HepG2 (cell line): ENCODE results near the gene TFF2. TPM values are rescaled to one million over a fixed set of nuclear protein-coding genes. Genes with fewer than 3 reads are reported as not detected.

Source experiments
- ATAC-seq: fragments of 200-7000 bp; cut with Tn5 transposase; 3 replicates; pipeline ENCODE4 v1.9.1; 2020; ENCODE audit warnings: mild to moderate bottlenecking, moderate library complexity
- BruUV-seq: library from RNA; stranded (reverse); fragments of 400-500 nt; replicated peaks from 2 replicates; lab custom pipeline; 2021; lab: Mats Ljungman, UMichigan
- CTCF ChIA-PET: fragments of 300-600 bp; formaldehyde crosslinking; extraction: SDS; loops from one replicate; lab custom pipeline; 2021; ENCODE audit warnings: low total read pairs, inconsistent platforms, low intra/inter-chr PET ratio; lab: Yijun Ruan, JAX
- POLR2A ChIA-PET: fragments of 350-600 bp; sonication (Branson Sonifier 250); formaldehyde crosslinking; loops from one replicate; lab custom pipeline; 2020; ENCODE audit warnings: antibody characterized with exemption, inconsistent platforms; lab: Yijun Ruan, JAX
- DNase-seq: peaks from one replicate; pipeline ENCODE4 v3.0.0-alpha.2; 2015; ENCODE audit warnings: low spot score
- FAIRE-seq: peaks from 3 replicates; lab custom pipeline; 2011; peaks lifted over from hg19 to GRCh38; lab: Jason Lieb, UNC
- H2AFZ ChIP-seq: one replicate; pipeline ENCODE4 v1.6.1; 2011; ENCODE audit warnings: low read length, inconsistent platforms
- H3K27ac ChIP-seq: fragments of 300-600 bp; 3 replicates; pipeline ENCODE4 v1.8.0; 2011; ENCODE audit warnings: mixed run types, mild to moderate bottlenecking, mixed read lengths, low read length, inconsistent platforms; ENCODE audit not compliant: insufficient read depth; ENCODE audit errors: extremely low read length
- H3K27me3 ChIP-seq, 2 experiments: fragments of 200-600 bp in 1 of 2; 2 replicates in 1 of 2; 3 replicates in 1 of 2; pipeline versions ENCODE4 v1.6.0 to v1.8.0; 2011; ENCODE audit warnings: low read length in 2 of 2, mild to moderate bottlenecking in 2 of 2, moderate library complexity in 2 of 2, inconsistent platforms in 1 of 2; ENCODE audit not compliant: insufficient read depth in 2 of 2, control insufficient read depth in 1 of 2
- H3K36me3 ChIP-seq, 2 experiments: fragments of 200-600 bp in 1 of 2; replicated peaks in 1 of 2; 2 replicates in 1 of 2; 3 replicates in 1 of 2; pipeline versions ENCODE4 v1.5.1 to v1.8.0; 2011; ENCODE audit warnings: low read length in 2 of 2, inconsistent platforms in 1 of 2; ENCODE audit not compliant: insufficient read depth in 2 of 2, control insufficient read depth in 1 of 2
- H3K4me1 ChIP-seq: 2 replicates; pipeline ENCODE4 v1.5.1; 2012; ENCODE audit warnings: low read length, inconsistent platforms; ENCODE audit not compliant: insufficient read depth
- H3K4me2 ChIP-seq: 2 replicates; pipeline ENCODE4 v1.6.0; 2011; ENCODE audit warnings: low read depth, low read length, inconsistent platforms
- H3K4me3 ChIP-seq, 3 experiments: fragments of 200-600 bp in 1 of 3; sonication (generic), shearing (Covaris generic) in 1 of 3; replicated peaks in 1 of 3; 2 replicates each; pipeline ENCODE4 v1.5.1; 2011 to 2016; ENCODE audit warnings: low read length in 3 of 3, inconsistent platforms in 2 of 3, low read depth in 2 of 3, mild to moderate bottlenecking in 2 of 3, control low read depth in 1 of 3, mixed read lengths in 1 of 3; ENCODE audit not compliant: insufficient read depth in 1 of 3
- H3K79me2 ChIP-seq: one replicate; pipeline ENCODE4 v1.6.1; 2011; ENCODE audit warnings: low read length, inconsistent platforms; ENCODE audit not compliant: insufficient read depth
- H3K9ac ChIP-seq: 2 replicates; pipeline ENCODE4 v1.6.0; 2011; ENCODE audit warnings: mild to moderate bottlenecking, low read depth, low read length, inconsistent platforms; ENCODE audit not compliant: insufficient read depth
- H3K9me3 ChIP-seq: 2 replicates; pipeline ENCODE4 v1.5.1; 2012; ENCODE audit warnings: mild to moderate bottlenecking, low read length
- H4K20me1 ChIP-seq: 2 replicates; pipeline ENCODE4 v1.6.0; 2011; ENCODE audit warnings: inconsistent platforms, mild to moderate bottlenecking, low read length, moderate library complexity; ENCODE audit not compliant: insufficient read depth
- AGO2 ChIP-seq: fragments of 200-400 bp; formaldehyde crosslinking; optimal IDR thresholded peaks from 2 replicates; pipeline ENCODE3; 2017; ENCODE audit warnings: mild to moderate bottlenecking, low read depth, low read length, moderate library complexity
- MIER3 ChIP-seq: IDR thresholded peaks from 2 replicates; pipeline ENCODE4 v1.6.1; 2016; ENCODE audit warnings: missing compliant biosample characterization, borderline replicate concordance
- NBN ChIP-seq: fragments of 450-650 bp; conservative IDR thresholded peaks from 2 replicates; pipeline ENCODE4 v1.6.1; 2017
- SYNCRIP ChIP-seq: fragments of 200-400 bp; formaldehyde crosslinking; IDR thresholded peaks from 2 replicates; pipeline ENCODE4 v1.6.1; 2018; ENCODE audit warnings: mild to moderate bottlenecking, low read depth, low read length; ENCODE audit not compliant: insufficient read depth
- ZFP82 ChIP-seq: sonication (generic); formaldehyde crosslinking; IDR thresholded peaks from 2 replicates; pipeline ENCODE4 v1.5.1; 2020; ENCODE audit warnings: mild to moderate bottlenecking, missing genetic modification reagents, borderline replicate concordance
- ZNF264 ChIP-seq: sonication (generic); formaldehyde crosslinking; IDR thresholded peaks from 2 replicates; pipeline ENCODE4 v1.4.0; 2020; ENCODE audit warnings: missing genetic modification reagents
- WGBS: methylation state at CpG from one replicate; pipeline ENCODE4 v1.1.6; 2017; ENCODE audit warnings: low lambda C conversion rate; 5-methylcytosine and 5-hydroxymethylcytosine counted together
- in situ Hi-C: cut with HindIII; loops from 2 replicates; pipeline ENCODE4 v1.10.0; 2017; ENCODE audit warnings: low pct_unique_long_range_greater_than_20kb; ENCODE audit not compliant: extremely low pct_ligation_motif_present
- intact Hi-C: fragments of 100-400 bp; cut with micrococcal nuclease; formaldehyde crosslinking; loops from one replicate; pipeline ENCODE4 v1.10.0; 2022; ENCODE audit not compliant: unreplicated experiment
- polyA plus RNA-seq, 8 experiments: library from polyadenylated mRNA; depleted of rRNA in 3 of 8; stranded (reverse) in 7 of 8; unstranded in 1 of 8; fragments of >200 nt; fragmentation: Illumina TruSeq in 4 of 8; extraction: Trizol in 4 of 8; gene quantifications; 2 replicates each; pipeline versions ENCODE4 v1.2.1 to v1.2.3, GENCODE V29; 2011 to 2016; ENCODE audit warnings: low read depth in 4 of 8, missing spikeins in 1 of 8, mixed read lengths in 1 of 8; ENCODE audit not compliant: insufficient read depth in 1 of 8
- total RNA-seq, 5 experiments: library from RNA; depleted of rRNA; stranded (reverse); fragments of >200 nt; fragmentation: Illumina TruSeq; extraction: Trizol; gene quantifications; 2 replicates each; pipeline ENCODE4 v1.2.3, GENCODE V29; 2016; ENCODE audit warnings: low read depth in 1 of 5
- TF ChIP-seq, protein P1 (sequence below): sonication (generic); formaldehyde crosslinking; IDR thresholded peaks from 2 replicates; pipeline ENCODE4 v1.4.0; 2020; ENCODE audit warnings: low read depth, mild to moderate bottlenecking, missing genetic modification reagents
- TF ChIP-seq, protein P2 (sequence below): sonication (generic); formaldehyde crosslinking; IDR thresholded peaks from 2 replicates; pipeline ENCODE4 v1.5.1; 2020; ENCODE audit warnings: missing genetic modification reagents, mild to moderate bottlenecking, borderline replicate concordance

TFF2 gene
- total and polyA plus RNA-seq, 2 of the 13 experiments (the other 11 are each of a cell fraction or from before 2014, with no cell fraction given), result 1.5 TPM; not detected in 1

DNA sequence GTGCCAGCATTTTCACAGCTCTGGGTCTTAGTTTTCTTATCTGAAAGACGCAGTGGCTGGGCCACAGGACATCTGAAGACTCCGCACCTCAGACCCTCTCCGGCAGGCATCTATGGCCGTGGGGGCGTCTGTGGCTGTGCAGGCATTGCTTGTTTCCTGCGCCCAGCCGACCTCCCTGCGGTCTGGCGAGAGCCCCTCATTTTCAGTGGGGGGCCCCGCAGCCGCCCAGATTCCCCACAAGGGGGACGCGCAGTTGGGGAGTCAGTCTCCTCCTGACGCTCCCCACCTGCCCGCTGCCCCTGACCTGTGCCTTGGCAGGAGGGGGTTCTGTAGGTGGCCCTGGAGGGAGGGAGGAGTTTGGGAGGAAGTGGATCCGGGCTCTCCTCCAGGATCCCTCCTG lies 19.0 kb upstream of the TFF2 start:
- Histone ChIP-seq H3K4me3 (no peak overlapping the region), H3K9ac (no peak overlapping the region), H3K4me1 (peaks cover 30% of the 10 kb centered on the region), H3K27me3 (peaks cover 1 to 9% of the 10 kb centered on the region in 2 experiments; a peak in 2 of 5 replicates), H3K9me3 (no peaks in the 10 kb centered on the region), H3K27ac (no peak overlapping the region), H3K4me2 (no peak overlapping the region), H3K79me2 (no peaks in the 10 kb centered on the region), H4K20me1 (no peaks in the 10 kb centered on the region), H3K36me3 (no peaks in the 10 kb centered on the region), H2AFZ (no peak overlapping the region)
- no peak for ATAC-seq
- FAIRE-seq, result no peak
- no TSS peak for BruUV-seq
- TF ChIP-seq, protein P1, sequence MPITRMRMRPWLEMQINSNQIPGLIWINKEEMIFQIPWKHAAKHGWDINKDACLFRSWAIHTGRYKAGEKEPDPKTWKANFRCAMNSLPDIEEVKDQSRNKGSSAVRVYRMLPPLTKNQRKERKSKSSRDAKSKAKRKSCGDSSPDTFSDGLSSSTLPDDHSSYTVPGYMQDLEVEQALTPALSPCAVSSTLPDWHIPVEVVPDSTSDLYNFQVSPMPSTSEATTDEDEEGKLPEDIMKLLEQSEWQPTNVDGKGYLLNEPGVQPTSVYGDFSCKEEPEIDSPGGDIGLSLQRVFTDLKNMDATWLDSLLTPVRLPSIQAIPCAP, result no peak
- TF ChIP-seq MIER3 (CRISPR knock-in tag) (no peak), ZFP82 (no peak), NBN (no peak), SYNCRIP (no peak), AGO2 (no peak), ZNF264 (no peak)
- TF ChIP-seq, protein P2, sequence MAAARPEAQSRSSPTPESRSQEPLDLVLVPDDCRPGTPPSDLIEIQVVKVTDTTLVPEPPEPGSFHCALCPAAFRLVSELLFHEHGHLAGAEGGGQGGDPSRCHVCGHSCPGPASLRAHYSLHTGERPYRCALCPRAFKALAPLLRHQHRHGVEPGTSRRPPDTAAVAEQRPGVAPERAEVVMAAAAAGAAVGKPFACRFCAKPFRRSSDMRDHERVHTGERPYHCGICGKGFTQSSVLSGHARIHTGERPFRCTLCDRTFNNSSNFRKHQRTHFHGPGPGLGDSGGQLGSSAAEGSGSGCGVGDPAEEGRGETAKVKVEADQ (CRISPR knock-in tag), result no peak
- in situ Hi-C loops, result no loop called here
- DNase-seq, result no peak
- ChIA-PET CTCF (no interaction called here), POLR2A (no interaction called here)
- intact Hi-C loops, result no loop called here
- WGBS, result 96% methylated on average over 4 of the region's 16 CpGs
